Hypothalamus (tissue), 51 donors: ENCODE measurements around the gene TEKT4.
"Not testable (repeated sequence)": the region's sequence is repeated elsewhere in the genome, so short reads cannot be mapped to it uniquely, and the experiment has no call there.

Source experiments
- DNase-seq, 51 donors: peaks; one replicate each; lab custom pipeline; 2025; lab: John Stamatoyannopoulos, UW

Gene TEKT4

DNA sequence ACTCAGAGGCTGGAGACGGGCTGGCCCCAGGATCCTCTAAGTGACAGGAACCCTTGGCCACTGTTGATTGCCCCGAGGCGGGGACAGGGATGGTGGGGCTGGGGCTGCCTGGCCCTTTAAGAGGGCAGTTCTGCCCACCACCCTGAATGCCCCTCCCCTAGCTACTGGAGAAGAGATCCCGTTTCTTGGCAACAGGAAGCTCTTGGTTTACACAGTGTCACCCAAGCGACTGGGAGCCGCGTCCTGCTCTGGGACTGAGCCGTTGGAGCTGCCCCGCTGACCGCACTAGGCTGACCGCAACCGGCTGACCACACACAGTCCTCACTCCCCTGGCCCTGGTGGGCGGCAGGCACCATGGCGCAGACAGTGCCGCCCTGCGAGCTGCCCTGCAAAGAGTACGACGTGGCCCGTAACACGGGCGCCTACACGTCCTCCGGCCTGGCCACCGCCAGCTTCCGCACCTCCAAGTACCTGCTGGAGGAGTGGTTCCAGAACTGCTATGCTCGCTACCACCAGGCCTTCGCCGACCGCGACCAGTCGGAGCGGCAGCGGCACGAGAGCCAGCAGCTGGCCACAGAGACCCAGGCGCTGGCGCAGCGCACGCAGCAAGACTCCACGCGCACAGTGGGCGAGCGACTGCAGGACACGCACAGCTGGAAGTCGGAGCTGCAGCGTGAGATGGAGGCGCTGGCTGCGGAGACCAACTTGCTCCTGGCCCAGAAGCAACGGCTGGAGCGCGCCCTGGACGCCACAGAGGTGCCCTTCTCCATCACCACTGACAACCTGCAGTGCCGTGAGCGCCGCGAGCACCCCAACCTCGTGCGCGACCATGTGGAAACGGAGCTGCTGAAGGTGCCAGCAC is at the start of gene TEKT4:
TEKT4 (plus strand) TSS at position 205 of the 862 bp plus-strand sequence; CDS start at position 355, 150 bp downstream.
- DNase-seq = no peak

DNA sequence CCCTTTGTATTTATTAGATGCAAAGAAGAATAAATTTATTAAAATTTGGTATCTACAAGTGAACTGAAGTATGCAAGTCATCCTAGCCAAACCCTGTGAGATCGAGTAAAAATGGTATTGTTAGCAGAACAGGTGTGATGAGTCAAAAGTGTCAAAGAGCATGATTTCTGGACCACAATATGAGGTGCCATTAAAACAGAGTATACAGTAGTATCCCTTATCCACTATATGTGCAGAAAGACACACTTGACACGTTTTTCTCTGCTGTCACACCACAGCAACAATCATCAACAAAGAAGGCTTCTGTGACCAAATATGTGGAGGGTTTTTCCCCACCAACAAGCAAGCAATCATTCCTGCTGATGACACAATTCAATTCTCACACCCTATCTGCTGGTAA is 32.0 kb upstream of the TEKT4 start:
- DNase-seq = not testable (repeated sequence)

DNA sequence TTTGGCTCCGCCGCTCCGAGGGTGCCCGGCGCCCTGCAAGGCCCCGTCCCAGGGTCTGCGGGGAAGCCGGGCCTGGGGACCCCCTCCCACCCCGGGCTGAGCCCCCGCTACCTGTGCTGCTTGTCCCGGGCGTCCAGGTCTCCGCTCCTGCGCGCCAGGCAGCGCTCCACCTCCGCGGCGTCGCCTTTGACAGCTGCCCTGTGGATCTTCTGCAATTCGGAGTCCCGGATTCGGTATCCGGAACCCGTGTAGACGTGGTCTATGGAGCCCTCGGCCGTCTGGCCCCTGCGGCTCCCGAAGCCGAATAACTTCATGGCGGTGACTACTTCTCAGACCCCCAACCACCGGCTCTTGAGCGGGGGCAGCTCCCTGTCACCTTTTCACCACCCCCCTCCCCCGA is 14.4 kb upstream of the TEKT4 start:
- DNase-seq = not testable (repeated sequence)

- DNase-seq = peak in 1 of 51 donors; percentile 12
Observed at GRCh38 chr2:94857367-94858162, 13.7 kb upstream of the TEKT4 start.

DNA sequence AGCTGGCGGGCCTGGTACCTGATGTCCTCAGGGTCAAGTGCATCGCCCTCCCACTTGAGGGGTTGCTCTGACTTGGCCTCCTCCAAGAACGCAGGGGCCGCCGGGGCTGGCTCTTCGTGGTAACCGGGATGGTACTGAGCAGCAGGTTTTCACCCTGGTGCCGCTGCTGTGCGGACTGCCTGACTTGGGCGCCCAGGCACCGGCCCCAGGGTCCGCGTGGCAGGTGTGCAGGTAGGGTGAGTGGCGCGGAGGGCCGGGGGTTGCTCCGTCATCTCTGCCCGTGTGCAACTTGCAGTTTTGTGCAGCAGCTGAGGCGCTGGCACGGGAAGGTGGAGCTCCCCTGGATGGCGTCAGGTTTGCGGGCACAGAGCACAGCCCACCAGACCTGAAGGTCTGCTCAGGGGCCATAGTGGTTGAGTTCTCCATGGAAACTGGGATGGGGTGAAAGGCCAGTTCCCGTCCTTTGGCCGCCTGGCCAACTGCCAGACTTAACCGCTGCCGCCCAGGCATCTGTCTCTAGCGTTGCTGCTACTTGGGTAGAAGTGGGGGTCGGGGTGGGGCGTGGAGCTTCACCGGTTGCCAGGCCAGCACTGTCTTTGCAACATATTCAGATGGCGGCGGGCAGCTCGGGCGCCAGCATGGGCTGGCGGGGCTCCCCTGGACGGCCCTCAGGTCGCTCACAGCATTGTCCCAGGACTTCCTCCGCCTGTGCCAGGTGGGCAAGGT is 12.9 kb upstream of the TEKT4 start:
- not testable (repeated sequence) for DNase-seq

- DNase-seq = no peak
Observed at GRCh38 chr2:94861308-94862152, 9.7 kb upstream of the TEKT4 start.

DNA sequence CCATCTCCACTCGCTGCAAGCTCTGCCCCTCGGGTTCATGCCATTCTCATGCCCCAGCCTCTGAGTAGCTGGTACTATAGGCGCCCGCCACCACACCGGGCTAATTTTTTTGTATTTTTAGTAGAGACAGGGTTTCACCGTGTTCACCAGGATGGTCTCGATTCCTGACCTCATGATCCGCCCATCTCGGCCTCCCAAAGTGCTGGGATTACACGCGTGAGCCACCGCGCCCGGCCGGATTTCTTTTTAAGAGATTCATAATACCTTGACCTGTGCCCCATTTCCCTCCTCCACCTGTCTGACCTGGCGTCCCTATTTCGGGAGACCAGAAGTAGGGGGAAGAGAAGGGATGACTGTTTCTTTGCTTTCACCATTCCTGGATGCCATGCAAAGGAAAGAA is 8.3 kb upstream of the TEKT4 start:
- DNase-seq = not testable (repeated sequence)

GRCh38 chr2:94869131-94869530 is 2.1 kb upstream of the TEKT4 start:
- no peak for DNase-seq

GRCh38 chr2:94869552-94870439 is 1.4 kb upstream of the TEKT4 start:
- no peak for DNase-seq

DNA sequence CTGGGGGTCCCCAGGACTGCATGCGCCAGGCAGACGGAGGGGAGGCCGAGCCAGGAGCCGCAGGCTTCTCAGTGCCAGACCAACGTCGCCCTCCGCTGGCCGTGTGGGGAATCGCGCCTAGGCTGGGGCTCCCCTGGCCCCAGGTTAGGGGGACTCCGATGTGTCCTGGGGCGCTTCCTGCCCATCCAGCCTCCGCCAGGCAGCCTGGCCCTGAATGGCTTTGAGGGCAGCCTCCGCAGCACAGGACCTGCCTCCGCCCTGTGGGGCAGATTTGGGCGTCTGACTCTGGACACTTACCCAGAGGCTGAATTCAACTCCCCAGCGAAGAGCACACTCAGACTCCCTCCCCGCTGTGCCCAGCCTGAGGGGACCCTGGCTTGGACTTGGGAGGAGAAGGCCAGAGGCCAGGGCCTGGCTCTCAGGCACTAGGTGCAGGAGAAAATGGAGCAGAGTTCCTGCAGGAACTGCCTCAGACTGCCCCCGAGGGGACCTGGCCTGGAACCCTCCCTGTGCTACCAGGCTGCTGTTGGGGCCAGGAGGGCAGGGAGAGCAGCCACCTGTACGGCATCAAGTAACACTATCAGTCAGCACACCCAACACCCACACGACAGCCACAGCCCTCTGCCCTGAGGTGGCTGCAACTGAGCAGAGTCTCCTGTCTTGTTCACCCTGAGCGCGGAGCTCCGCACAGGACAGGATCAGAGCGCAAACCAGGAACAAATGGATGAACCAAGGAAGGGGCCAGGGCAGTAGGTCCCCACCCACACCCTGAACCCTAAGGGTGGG is 597 bp upstream of the TEKT4 start:
- DNase-seq = no peak

DNA sequence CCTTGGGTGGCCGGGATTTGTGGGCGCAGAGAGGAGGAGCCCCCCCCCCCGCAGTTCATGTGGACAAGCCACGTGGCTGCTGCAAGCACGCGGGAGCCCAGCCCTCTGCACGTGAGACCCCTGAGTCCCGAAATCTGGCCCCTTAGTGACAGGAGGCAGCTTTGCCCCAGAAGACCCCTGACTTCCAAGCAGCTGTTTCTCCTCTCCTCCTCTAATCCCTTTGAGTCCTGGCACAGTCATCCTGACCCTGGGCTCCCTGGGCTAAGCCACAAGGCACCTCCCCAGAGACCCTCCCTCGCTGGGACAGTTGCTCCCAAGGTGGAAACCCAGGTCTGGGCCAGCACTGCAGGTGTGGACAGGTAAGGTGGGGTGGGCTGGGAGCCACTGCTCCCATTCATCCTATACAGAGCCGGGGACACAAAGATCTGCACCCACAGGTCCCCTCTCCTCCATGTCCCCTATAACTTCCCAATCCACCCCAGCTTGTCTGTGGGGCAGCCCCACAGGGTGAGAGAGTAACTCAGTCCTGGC is 923 bp downstream of the TEKT4 start:
- DNase-seq = no peak

GRCh38 chr2:94872676-94873361 is 1.6 kb downstream of the TEKT4 start:
- DNase-seq = no peak

- no peak for DNase-seq
Observed at GRCh38 chr2:94873362-94874276, 2.4 kb downstream of the TEKT4 start.

- peak in 15 of 51 donors; percentile 2 to 61 (median 20) for DNase-seq
Observed at GRCh38 chr2:94874277-94874997, 3.2 kb downstream of the TEKT4 start.

DNA sequence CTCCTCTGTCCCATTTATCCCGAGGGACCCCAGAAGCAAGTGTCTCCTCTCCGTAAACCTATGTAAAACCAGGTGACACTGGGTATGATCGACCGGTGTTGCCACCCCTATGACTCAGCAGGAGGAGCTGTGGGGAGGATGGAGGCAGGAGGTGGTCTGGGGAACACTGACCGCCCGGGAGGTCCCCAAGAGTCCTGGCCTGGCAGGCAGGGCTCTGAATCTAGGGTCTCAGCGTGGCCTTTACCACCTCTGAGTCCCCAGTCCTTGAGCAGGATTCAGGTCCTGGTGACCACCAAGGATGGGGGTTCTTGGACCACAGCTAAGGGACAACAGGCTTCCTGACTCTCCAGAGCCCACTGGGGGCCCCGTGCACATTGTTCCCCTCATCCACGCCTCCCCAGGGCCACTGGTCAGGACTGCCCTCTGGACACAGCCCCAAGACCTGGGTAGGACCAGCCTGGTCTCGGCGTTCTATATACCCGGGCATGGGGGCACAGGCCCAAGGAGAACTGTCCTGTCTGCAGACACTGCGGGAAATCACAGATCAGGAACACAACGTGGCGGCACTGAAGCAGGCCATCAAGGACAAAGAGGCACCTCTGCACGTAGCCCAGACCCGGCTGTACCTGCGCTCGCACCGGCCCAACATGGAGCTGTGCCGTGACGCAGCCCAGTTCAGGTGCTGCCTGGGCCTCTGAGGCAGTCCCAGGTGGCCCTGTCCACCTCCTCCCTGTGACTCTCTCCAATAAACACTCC is 4.0 kb downstream of the TEKT4 start:
- DNase-seq = no peak
